Upper lobe of left lung (tissue), 6 donors: ENCODE data around the gene RMDN3. TPM values are rescaled to one million over a fixed set of nuclear protein-coding genes. Genes with fewer than 3 reads are reported as not detected.
A peak's percentile ranks its signal among the peaks of the same experiment; 100 is the strongest.

Experiments
- ATAC-seq, 2 donors: fragments of 200-7000 bp; cut with Tn5 transposase; one replicate each; pipeline ENCODE4 v1.9.1; 2022; ENCODE audit warnings: mild to moderate bottlenecking in 2 of 2, moderate library complexity in 2 of 2; ENCODE audit not compliant: low FRiP score in 2 of 2
- DNase-seq, 2 donors: peaks; one replicate each; pipeline ENCODE4 v3.0.0-alpha.2; 2019 to 2020
- H3K27ac ChIP-seq, 4 donors: fragments of 200-600 bp; sonication (generic); one replicate each; pipeline ENCODE4 v1.5.1; 2016 to 2019
- H3K27me3 ChIP-seq, 4 donors: fragments of 200-600 bp; sonication (generic); one replicate each; pipeline ENCODE4 v1.5.1; 2017 to 2019
- H3K36me3 ChIP-seq, 4 donors: fragments of 200-600 bp; sonication (generic); one replicate each; pipeline ENCODE4 v1.5.1; 2016 to 2019
- H3K4me1 ChIP-seq, 4 donors: fragments of 200-600 bp; sonication (generic); one replicate each; pipeline ENCODE4 v1.5.1; 2018 to 2019
- H3K4me3 ChIP-seq, 4 donors: fragments of 200-600 bp; sonication (generic); one replicate each; pipeline ENCODE4 v1.5.1; 2017 to 2019; ENCODE audit warnings: mild to moderate bottlenecking in 2 of 4, moderate library complexity in 1 of 4
- H3K9me3 ChIP-seq, 4 donors: fragments of 200-600 bp; sonication (generic); one replicate each; pipeline ENCODE4 v1.5.1; 2018 to 2019
- CTCF ChIP-seq, 6 experiments: fragments of 450-650 bp in 4 of 6; fragments of 200-600 bp in 2 of 6; sonication (generic) in 2 of 6; IDR thresholded peaks; one replicate each; pipeline ENCODE4 v1.5.1; 2016 to 2019; ENCODE audit warnings: antibody characterized with exemption in 6 of 6
- EP300 ChIP-seq, 4 donors: sonication (generic); formaldehyde crosslinking; IDR thresholded peaks; one replicate each; pipeline ENCODE4 v1.5.1; 2017; ENCODE audit warnings: antibody characterized with exemption in 4 of 4, control low read depth in 2 of 4
- POLR2A ChIP-seq, 4 donors: fragments of 450-650 bp; IDR thresholded peaks; one replicate each; pipeline ENCODE4 v1.5.1; 2016 to 2017; ENCODE audit warnings: antibody characterized with exemption in 4 of 4, mild to moderate bottlenecking in 2 of 4
- POLR2AphosphoS5 ChIP-seq, 2 donors: sonication (generic); formaldehyde crosslinking; IDR thresholded peaks; one replicate each; pipeline ENCODE4 v1.5.1; 2017; ENCODE audit warnings: antibody characterized with exemption in 2 of 2
- WGBS, 2 donors: methylation state at CpG; one replicate each; pipeline ENCODE4 v1.1.5; 2017 to 2018; 5-methylcytosine and 5-hydroxymethylcytosine counted together
- total RNA-seq, 6 donors: library from RNA; depleted of rRNA in 4 of 6; stranded (reverse); fragments of >200 nt in 4 of 6; gene quantifications; one replicate each; pipeline versions ENCODE4 v1.1.0 to v1.2.1, GENCODE V29; 2016 to 2021
- donor health status: DM: no; HTN: no; CAD: no; lungs with moderate emphysema.
- donor health status: DM: no; HTN: yes; CAD: no; lungs with severe emphysema.

The RMDN3 gene
- total RNA-seq, 6 donors from 2014 or later = 57.3 to 123 (median 105) TPM

GRCh38 chr15:40716165-40716564, 38.9 kb downstream of the RMDN3 start:
- Histone ChIP-seq H3K9me3 (no peaks in the 10 kb centered on the region), H3K27ac (no peak overlapping the region), H3K36me3 (no peaks in the 10 kb centered on the region), H3K27me3 (no peaks in the 10 kb centered on the region), H3K4me1 (no peaks in the 10 kb centered on the region), H3K4me3 (no peak overlapping the region)
- 86 to 89% methylated on average over 6 of the region's 6 CpGs for WGBS, 2 donors
- ATAC-seq (no peak), DNase-seq (no peak)
- TF ChIP-seq CTCF (IDR thresholded peaks at IDR 0.05) (no peak), POLR2A (IDR thresholded peaks at IDR 0.05) (no peak), EP300 (IDR thresholded peaks at IDR 0.05) (no peak)

- Histone ChIP-seq H3K4me1 (no peaks in the 10 kb centered on the region), H3K4me3 (no peak overlapping the region), H3K36me3 (no peaks in the 10 kb centered on the region), H3K27me3 (no peaks in the 10 kb centered on the region), H3K9me3 (no peaks in the 10 kb centered on the region), H3K27ac (no peak overlapping the region)
- WGBS, 2 donors = 49 to 63% methylated on average over 2 of the region's 2 CpGs
- TF ChIP-seq CTCF (IDR thresholded peaks at IDR 0.05) (no peak), POLR2AphosphoS5 (IDR thresholded peaks at IDR 0.05) (no peak), EP300 (IDR thresholded peaks at IDR 0.05) (no peak), POLR2A (IDR thresholded peaks at IDR 0.05) (no peak)
- ATAC-seq = no peak
- no peak for DNase-seq
Measured at GRCh38 chr15:40714144-40714543, 40.9 kb downstream of the RMDN3 start.

GRCh38 chr15:40706121-40706520, 48.9 kb downstream of the RMDN3 start:
- DNase-seq = no peak
- Histone ChIP-seq H3K4me1 (no peaks in the 10 kb centered on the region), H3K27me3 (no peaks in the 10 kb centered on the region), H3K9me3 (no peaks in the 10 kb centered on the region), H3K27ac (no peak overlapping the region), H3K36me3 (no peaks in the 10 kb centered on the region), H3K4me3 (no peak overlapping the region)
- TF ChIP-seq POLR2A (IDR thresholded peaks at IDR 0.05) (no peak), CTCF (IDR thresholded peaks at IDR 0.05) (no peak), EP300 (IDR thresholded peaks at IDR 0.05) (no peak), POLR2AphosphoS5 (IDR thresholded peaks at IDR 0.05) (no peak)
- WGBS, 2 donors = 82 to 89% methylated on average over 2 of the region's 2 CpGs
- no peak for ATAC-seq

- TF ChIP-seq CTCF (IDR thresholded peaks at IDR 0.05) (peak in 2 of 6 experiments; percentile 9 to 18), EP300 (IDR thresholded peaks at IDR 0.05) (no peak), POLR2A (IDR thresholded peaks at IDR 0.05) (no peak), POLR2AphosphoS5 (IDR thresholded peaks at IDR 0.05) (no peak)
- Histone ChIP-seq H3K9me3 (no peaks in the 10 kb centered on the region), H3K4me1 (no peaks in the 10 kb centered on the region), H3K4me3 (no peak overlapping the region), H3K27ac (no peak overlapping the region), H3K27me3 (no peaks in the 10 kb centered on the region), H3K36me3 (no peaks in the 10 kb centered on the region)
- 93 to 94% methylated on average over 7 of the region's 7 CpGs for WGBS, 2 donors
- ATAC-seq = no peak
- DNase-seq = no peak
Measured at GRCh38 chr15:40702077-40702476, 53.0 kb downstream of the RMDN3 start.

- no peak overlapping the region for H3K4me3 ChIP-seq
- 91 to 94% methylated on average over 7 of the region's 7 CpGs for WGBS, 2 donors
- ATAC-seq = no peak
Measured at GRCh38 chr15:40697916-40698315, 57.1 kb downstream of the RMDN3 start.

More at GRCh38 chr15:40697916-40698315, 57.1 kb downstream of the RMDN3 start:
- no peak overlapping the region for H3K27ac ChIP-seq
- TF ChIP-seq EP300 (IDR thresholded peaks at IDR 0.05) (no peak), POLR2AphosphoS5 (IDR thresholded peaks at IDR 0.05) (no peak), CTCF (IDR thresholded peaks at IDR 0.05) (no peak), POLR2A (IDR thresholded peaks at IDR 0.05) (no peak)
- no peak for DNase-seq
- no peaks in the 10 kb centered on the region for H3K27me3 ChIP-seq
- H3K9me3 ChIP-seq = no peaks in the 10 kb centered on the region
- no peaks in the 10 kb centered on the region for H3K36me3 ChIP-seq
- H3K4me1 ChIP-seq = peaks cover 16 to 24% (median 19%) of the 10 kb centered on the region in 4 donors
